Measurements from ENCODE around the gene TMEM217.

GRCh38 chr6:37222125-37222967, 35.6 kb downstream of the TMEM217 start:
- no peak for TF ChIP-seq ZNF280D (tag by site-specific recombination; IDR thresholded peaks at IDR 0.05)
- TF ChIP-seq CTCF (tag by site-specific recombination; IDR thresholded peaks at IDR 0.05): no peak; the same call in 1 of the 2 replicates
- peak; percentile 96 for TF ChIP-seq SP2 (tag by site-specific recombination; IDR thresholded peaks at IDR 0.05)
- TF ChIP-seq YY1 (tag by site-specific recombination; IDR thresholded peaks at IDR 0.05): no peak
- no peak for TF ChIP-seq ZNF274 (IDR thresholded peaks at IDR 0.05; ENCODE audit: low read length)
- TF ChIP-seq ZNF274 (tag by site-specific recombination; IDR thresholded peaks at IDR 0.05; ENCODE audit: borderline replicate concordance): no peak
- no peak for TF ChIP-seq SALL2 (tag by site-specific recombination; IDR thresholded peaks at IDR 0.05; ENCODE audit: borderline replicate concordance)
- no peak for TF ChIP-seq ZBTB49 (tag by site-specific recombination; IDR thresholded peaks at IDR 0.05; ENCODE audit: low read depth)
- TF ChIP-seq ZNF555 (tag by site-specific recombination; conservative IDR thresholded peaks at IDR 0.05): no peak
- TF ChIP-seq ZNF133 (tag by site-specific recombination; IDR thresholded peaks at IDR 0.05): no peak
- TF ChIP-seq ZNF776 (tag by site-specific recombination; IDR thresholded peaks at IDR 0.05; ENCODE audit: borderline replicate concordance): no peak
- no peak for TF ChIP-seq ZNF394 (tag by site-specific recombination; IDR thresholded peaks at IDR 0.05; ENCODE audit: borderline replicate concordance)
- no peak for TF ChIP-seq ZBTB1 (tag by site-specific recombination; IDR thresholded peaks at IDR 0.05)
- no peak for TF ChIP-seq ZBTB7A (tag by site-specific recombination; IDR thresholded peaks at IDR 0.05; ENCODE audit: low read depth)
- TF ChIP-seq ZNF544 (tag by site-specific recombination; IDR thresholded peaks at IDR 0.05): no peak
